BLaER1 (cell line): ENCODE measurements around the gene JAK1.

ENCODE experiments used
- H3K27ac ChIP-seq: shearing (Covaris generic); formaldehyde crosslinking; 2 replicates; pipeline ENCODE4 v1.8.1; 2022
- H3K27me3 ChIP-seq: shearing (Covaris generic); formaldehyde crosslinking; 2 replicates; pipeline ENCODE4 v1.8.1; 2022
- H3K36me3 ChIP-seq: shearing (Covaris generic); formaldehyde crosslinking; 2 replicates; pipeline ENCODE4 v1.8.1; 2022
- H3K4me1 ChIP-seq: shearing (Covaris generic); formaldehyde crosslinking; 2 replicates; pipeline ENCODE4 v1.8.1; 2022
- H3K4me2 ChIP-seq: shearing (Covaris generic); formaldehyde crosslinking; 2 replicates; pipeline ENCODE4 v1.8.1; 2022
- H3K4me3 ChIP-seq: shearing (Covaris generic); formaldehyde crosslinking; 2 replicates; pipeline ENCODE4 v1.8.1; 2022
- H3K9ac ChIP-seq: shearing (Covaris generic); formaldehyde crosslinking; 2 replicates; pipeline ENCODE4 v1.8.1; 2022
- H3K9me3 ChIP-seq: shearing (Covaris generic); formaldehyde crosslinking; 2 replicates; pipeline ENCODE4 v1.8.1; 2022
- H4K20me1 ChIP-seq: shearing (Covaris generic); formaldehyde crosslinking; 2 replicates; pipeline ENCODE4 v1.8.1; 2022
- Cebpa-rat ChIP-seq: shearing (Covaris generic); IDR thresholded peaks from 2 replicates; pipeline ENCODE4 v1.8.1; 2022

Gene JAK1

GRCh38 chr1:64861611-64862010 lies 104.7 kb downstream of the JAK1 start:
- no peak for TF ChIP-seq Cebpa-rat
- H3K36me3 ChIP-seq, result peaks cover 63% of the 10 kb centered on the region

GRCh38 chr1:64857347-64857746 lies 109.0 kb downstream of the JAK1 start:
- Histone ChIP-seq H3K4me1 (peaks cover 19% of the 10 kb centered on the region), H3K9ac (no peak overlapping the region), H3K4me2 (no peak overlapping the region), H4K20me1 (peaks cover 10% of the 10 kb centered on the region; the same call in 1 of the 2 replicates), H3K36me3 (peaks cover 87% of the 10 kb centered on the region), H3K9me3 (no peaks in the 10 kb centered on the region), H3K4me3 (no peak overlapping the region), H3K27me3 (no peaks in the 10 kb centered on the region), H3K27ac (no peak overlapping the region)
- no peak for TF ChIP-seq Cebpa-rat

More at GRCh38 chr1:64861611-64862010, 104.7 kb downstream of the JAK1 start:
- H4K20me1 ChIP-seq, result peaks cover 10% of the 10 kb centered on the region; the same call in 1 of the 2 replicates
- H3K4me3 ChIP-seq, result no peak overlapping the region
- H3K9me3 ChIP-seq, result no peaks in the 10 kb centered on the region
- peak overlapping the region; percentile 2; the same call in 1 of the 2 replicates for H3K9ac ChIP-seq
- peak overlapping the region; percentile 16 for H3K27ac ChIP-seq
- H3K27me3 ChIP-seq, result no peaks in the 10 kb centered on the region
- peak overlapping the region; percentile 45 for H3K4me2 ChIP-seq
- peaks cover 55% of the 10 kb centered on the region for H3K4me1 ChIP-seq

- peaks cover 5% of the 10 kb centered on the region; the same call in 1 of the 2 replicates for H4K20me1 ChIP-seq
- no peak for TF ChIP-seq Cebpa-rat
- H3K27ac ChIP-seq, result no peak overlapping the region
- no peak overlapping the region for H3K9ac ChIP-seq
- H3K9me3 ChIP-seq, result no peaks in the 10 kb centered on the region
- peaks cover 92% of the 10 kb centered on the region for H3K36me3 ChIP-seq
- H3K4me1 ChIP-seq, result peaks cover 11% of the 10 kb centered on the region
- H3K4me2 ChIP-seq, result no peak overlapping the region
- H3K27me3 ChIP-seq, result no peaks in the 10 kb centered on the region
- H3K4me3 ChIP-seq, result no peak overlapping the region
These were observed 109.8 kb downstream of the JAK1 start for GRCh38 chr1:64856553-64856952.

GRCh38 chr1:64855557-64855956 lies 110.8 kb downstream of the JAK1 start:
- Histone ChIP-seq H4K20me1 (no peaks in the 10 kb centered on the region), H3K9me3 (no peaks in the 10 kb centered on the region), H3K4me3 (no peak overlapping the region), H3K27ac (no peak overlapping the region), H3K9ac (no peak overlapping the region), H3K36me3 (peaks cover 100% of the 10 kb centered on the region), H3K4me2 (no peak overlapping the region), H3K27me3 (no peaks in the 10 kb centered on the region), H3K4me1 (peaks cover under 1% of the 10 kb centered on the region)
- TF ChIP-seq Cebpa-rat, result no peak

GRCh38 chr1:64854674-64855073 lies 111.7 kb downstream of the JAK1 start:
- TF ChIP-seq Cebpa-rat, result no peak
- Histone ChIP-seq H3K4me1 (no peaks in the 10 kb centered on the region), H3K9me3 (no peaks in the 10 kb centered on the region), H3K4me2 (no peak overlapping the region), H3K27ac (no peak overlapping the region), H4K20me1 (no peaks in the 10 kb centered on the region), H3K4me3 (no peak overlapping the region), H3K36me3 (peaks cover 100% of the 10 kb centered on the region), H3K9ac (no peak overlapping the region), H3K27me3 (no peaks in the 10 kb centered on the region)

GRCh38 chr1:64851664-64852063 lies 114.7 kb downstream of the JAK1 start:
- Histone ChIP-seq H3K36me3 (peaks cover 100% of the 10 kb centered on the region), H3K4me2 (no peak overlapping the region), H3K27ac (no peak overlapping the region), H3K4me3 (no peak overlapping the region), H3K9ac (no peak overlapping the region), H3K27me3 (no peaks in the 10 kb centered on the region), H4K20me1 (no peaks in the 10 kb centered on the region), H3K9me3 (no peaks in the 10 kb centered on the region), H3K4me1 (no peaks in the 10 kb centered on the region)
- TF ChIP-seq Cebpa-rat, result no peak

GRCh38 chr1:64850846-64851245 lies 115.5 kb downstream of the JAK1 start:
- Histone ChIP-seq H3K27ac (no peak overlapping the region), H3K4me2 (no peak overlapping the region), H3K36me3 (peaks cover 100% of the 10 kb centered on the region), H4K20me1 (no peaks in the 10 kb centered on the region), H3K4me3 (no peak overlapping the region), H3K9me3 (no peaks in the 10 kb centered on the region), H3K9ac (no peak overlapping the region), H3K4me1 (no peaks in the 10 kb centered on the region), H3K27me3 (no peaks in the 10 kb centered on the region)
- TF ChIP-seq Cebpa-rat, result no peak

GRCh38 chr1:64849942-64850341 lies 116.4 kb downstream of the JAK1 start:
- no peak overlapping the region for H3K9ac ChIP-seq
- no peak overlapping the region for H3K4me3 ChIP-seq
- H3K27ac ChIP-seq, result no peak overlapping the region
- H3K4me2 ChIP-seq, result no peak overlapping the region
- no peaks in the 10 kb centered on the region for H3K4me1 ChIP-seq
- H3K36me3 ChIP-seq, result peaks cover 100% of the 10 kb centered on the region
- H3K27me3 ChIP-seq, result no peaks in the 10 kb centered on the region
- no peaks in the 10 kb centered on the region for H4K20me1 ChIP-seq
- TF ChIP-seq Cebpa-rat, result no peak
- H3K9me3 ChIP-seq, result no peaks in the 10 kb centered on the region

GRCh38 chr1:64848803-64849202 lies 117.5 kb downstream of the JAK1 start:
- no peak for TF ChIP-seq Cebpa-rat
- no peaks in the 10 kb centered on the region for H3K4me1 ChIP-seq
- H3K4me3 ChIP-seq, result no peak overlapping the region
- H4K20me1 ChIP-seq, result 0 out of 2 replicates have a peak, but pooled peaks cover 2% of the 10 kb centered on the region
- H3K27ac ChIP-seq, result no peak overlapping the region
- no peaks in the 10 kb centered on the region for H3K27me3 ChIP-seq
- no peak overlapping the region for H3K9ac ChIP-seq
- no peak overlapping the region for H3K4me2 ChIP-seq
- H3K36me3 ChIP-seq, result peaks cover 100% of the 10 kb centered on the region
- no peaks in the 10 kb centered on the region for H3K9me3 ChIP-seq

- Histone ChIP-seq H3K9me3 (no peaks in the 10 kb centered on the region), H3K4me2 (no peak overlapping the region), H3K27me3 (no peaks in the 10 kb centered on the region), H3K27ac (no peak overlapping the region), H3K4me1 (no peaks in the 10 kb centered on the region; the same call in 1 of the 2 replicates), H4K20me1 (0 out of 2 replicates have a peak, but pooled peaks cover 9% of the 10 kb centered on the region), H3K9ac (no peak overlapping the region), H3K36me3 (peaks cover 100% of the 10 kb centered on the region), H3K4me3 (no peak overlapping the region)
- no peak for TF ChIP-seq Cebpa-rat
These were observed 118.2 kb downstream of the JAK1 start for GRCh38 chr1:64848136-64848535.

- Histone ChIP-seq H3K9ac (no peak overlapping the region), H4K20me1 (0 out of 2 replicates have a peak, but pooled peaks cover 9% of the 10 kb centered on the region), H3K4me1 (peaks cover 4% of the 10 kb centered on the region), H3K36me3 (peaks cover 100% of the 10 kb centered on the region), H3K27ac (no peak overlapping the region), H3K27me3 (no peaks in the 10 kb centered on the region), H3K9me3 (no peaks in the 10 kb centered on the region), H3K4me3 (no peak overlapping the region), H3K4me2 (no peak overlapping the region)
- no peak for TF ChIP-seq Cebpa-rat
These were observed 118.7 kb downstream of the JAK1 start for GRCh38 chr1:64847666-64848065.
